ENCODE results near the gene TMTC1.

Gene TMTC1

GRCh38 chr12:29595071-29595755 is 188.5 kb downstream of the TMTC1 start:
- no peak for TF ChIP-seq TAF1 (IDR thresholded peaks at IDR 0.05; ENCODE audit: borderline replicate concordance, insufficient read depth, low read length)
- TF ChIP-seq, protein P1, sequence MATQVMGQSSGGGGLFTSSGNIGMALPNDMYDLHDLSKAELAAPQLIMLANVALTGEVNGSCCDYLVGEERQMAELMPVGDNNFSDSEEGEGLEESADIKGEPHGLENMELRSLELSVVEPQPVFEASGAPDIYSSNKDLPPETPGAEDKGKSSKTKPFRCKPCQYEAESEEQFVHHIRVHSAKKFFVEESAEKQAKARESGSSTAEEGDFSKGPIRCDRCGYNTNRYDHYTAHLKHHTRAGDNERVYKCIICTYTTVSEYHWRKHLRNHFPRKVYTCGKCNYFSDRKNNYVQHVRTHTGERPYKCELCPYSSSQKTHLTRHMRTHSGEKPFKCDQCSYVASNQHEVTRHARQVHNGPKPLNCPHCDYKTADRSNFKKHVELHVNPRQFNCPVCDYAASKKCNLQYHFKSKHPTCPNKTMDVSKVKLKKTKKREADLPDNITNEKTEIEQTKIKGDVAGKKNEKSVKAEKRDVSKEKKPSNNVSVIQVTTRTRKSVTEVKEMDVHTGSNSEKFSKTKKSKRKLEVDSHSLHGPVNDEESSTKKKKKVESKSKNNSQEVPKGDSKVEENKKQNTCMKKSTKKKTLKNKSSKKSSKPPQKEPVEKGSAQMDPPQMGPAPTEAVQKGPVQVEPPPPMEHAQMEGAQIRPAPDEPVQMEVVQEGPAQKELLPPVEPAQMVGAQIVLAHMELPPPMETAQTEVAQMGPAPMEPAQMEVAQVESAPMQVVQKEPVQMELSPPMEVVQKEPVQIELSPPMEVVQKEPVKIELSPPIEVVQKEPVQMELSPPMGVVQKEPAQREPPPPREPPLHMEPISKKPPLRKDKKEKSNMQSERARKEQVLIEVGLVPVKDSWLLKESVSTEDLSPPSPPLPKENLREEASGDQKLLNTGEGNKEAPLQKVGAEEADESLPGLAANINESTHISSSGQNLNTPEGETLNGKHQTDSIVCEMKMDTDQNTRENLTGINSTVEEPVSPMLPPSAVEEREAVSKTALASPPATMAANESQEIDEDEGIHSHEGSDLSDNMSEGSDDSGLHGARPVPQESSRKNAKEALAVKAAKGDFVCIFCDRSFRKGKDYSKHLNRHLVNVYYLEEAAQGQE (IDR thresholded peaks at IDR 0.05; ENCODE audit: insufficient read depth in 1 of 2, low read depth in 2 of 2, low read length in 2 of 2) = no peak
- no peak for TF ChIP-seq FOXP2 (optimal IDR thresholded peaks at IDR 0.05; ENCODE audit: borderline replicate concordance, extremely low read depth, extremely low read length, insufficient read depth)
- no peak for TF ChIP-seq POLR2AphosphoS5 (IDR thresholded peaks at IDR 0.05; ENCODE audit: low read depth, low read length)
- TF ChIP-seq SIN3A (IDR thresholded peaks at IDR 0.05; ENCODE audit: borderline replicate concordance, insufficient read depth, low read length) = no peak

- TF ChIP-seq SIN3A (IDR thresholded peaks at IDR 0.05; ENCODE audit: borderline replicate concordance, insufficient read depth, low read length) = no peak
- TF ChIP-seq TAF1 (IDR thresholded peaks at IDR 0.05; ENCODE audit: borderline replicate concordance, insufficient read depth, low read length) = no peak
- no peak for TF ChIP-seq FOXP2 (optimal IDR thresholded peaks at IDR 0.05; ENCODE audit: borderline replicate concordance, extremely low read depth, extremely low read length, insufficient read depth)
- no peak for TF ChIP-seq POLR2AphosphoS5 (IDR thresholded peaks at IDR 0.05; ENCODE audit: low read depth, low read length)
- TF ChIP-seq, protein P1 (IDR thresholded peaks at IDR 0.05; ENCODE audit: insufficient read depth in 1 of 2, low read depth in 2 of 2, low read length in 2 of 2) = no peak
Observed at GRCh38 chr12:29593001-29593400, 190.7 kb downstream of the TMTC1 start.

- no peak for TF ChIP-seq SIN3A (IDR thresholded peaks at IDR 0.05; ENCODE audit: borderline replicate concordance, insufficient read depth, low read length)
- no peak for TF ChIP-seq FOXP2 (optimal IDR thresholded peaks at IDR 0.05; ENCODE audit: borderline replicate concordance, extremely low read depth, extremely low read length, insufficient read depth)
- TF ChIP-seq TAF1 (IDR thresholded peaks at IDR 0.05; ENCODE audit: borderline replicate concordance, insufficient read depth, low read length) = no peak
- TF ChIP-seq, protein P1 (IDR thresholded peaks at IDR 0.05; ENCODE audit: insufficient read depth in 1 of 2, low read depth in 2 of 2, low read length in 2 of 2) = no peak
- TF ChIP-seq POLR2AphosphoS5 (IDR thresholded peaks at IDR 0.05; ENCODE audit: low read depth, low read length) = no peak
Observed at GRCh38 chr12:29591140-29592020, 192.4 kb downstream of the TMTC1 start.

- TF ChIP-seq, protein P1 (IDR thresholded peaks at IDR 0.05; ENCODE audit: insufficient read depth in 1 of 2, low read depth in 2 of 2, low read length in 2 of 2) = no peak
- TF ChIP-seq FOXP2 (optimal IDR thresholded peaks at IDR 0.05; ENCODE audit: borderline replicate concordance, extremely low read depth, extremely low read length, insufficient read depth) (no peak), SIN3A (IDR thresholded peaks at IDR 0.05; ENCODE audit: borderline replicate concordance, insufficient read depth, low read length) (no peak), POLR2AphosphoS5 (IDR thresholded peaks at IDR 0.05; ENCODE audit: low read depth, low read length) (no peak), TAF1 (IDR thresholded peaks at IDR 0.05; ENCODE audit: borderline replicate concordance, insufficient read depth, low read length) (no peak)
Observed at GRCh38 chr12:29589851-29590250, 193.9 kb downstream of the TMTC1 start.
